SK-N-SH treated with all-trans-retinoic acid at 6 μM for 48 hours (cell line): ENCODE results near the gene NDUFB7.
"Not testable (repeated sequence)": the region's sequence is repeated elsewhere in the genome, so short reads cannot be mapped to it uniquely, and the experiment has no call there.

Experiments used
- ATAC-seq: fragments of 200-7000 bp; cut with Tn5 transposase; 3 replicates; pipeline ENCODE4 v1.9.1; 2020; ENCODE audit warnings: mild to moderate bottlenecking, moderate library complexity
- ARNTL ChIP-seq: fragments of 450-650 bp; formaldehyde crosslinking; IDR thresholded peaks from 2 replicates; pipeline ENCODE4 v1.5.0; 2020; ENCODE audit warnings: low read depth, mild to moderate bottlenecking, moderate library complexity, borderline replicate concordance
- BACH2 ChIP-seq: fragments of 250-450 bp; sonication (Bioruptor Pico); IDR thresholded peaks from 2 replicates; pipeline ENCODE4 v1.9.0; 2021; ENCODE audit warnings: mild to moderate bottlenecking, borderline replicate concordance
- CSDC2 ChIP-seq: fragments of 250-450 bp; sonication (Bioruptor Pico); IDR thresholded peaks from 2 replicates; pipeline ENCODE4 v1.5.0; 2020; ENCODE audit warnings: mild to moderate bottlenecking, moderate library complexity
- ISL1 ChIP-seq: fragments of 250-450 bp; sonication (Bioruptor Pico); IDR thresholded peaks from 2 replicates; pipeline ENCODE4 v2.1.2; 2022; ENCODE audit warnings: mild to moderate bottlenecking, moderate library complexity
- OSR1 ChIP-seq: fragments of 250-450 bp; sonication (Bioruptor Pico); IDR thresholded peaks from 2 replicates; pipeline ENCODE4 v1.8.0; 2022; ENCODE audit warnings: moderate library complexity, mild to moderate bottlenecking, inconsistent platforms
- PPARA ChIP-seq: fragments of 250-450 bp; sonication (Bioruptor Pico); IDR thresholded peaks from 2 replicates; pipeline ENCODE4 v1.5.0; 2020; ENCODE audit warnings: mild to moderate bottlenecking, borderline replicate concordance
- RARB ChIP-seq: fragments of 250-450 bp; sonication (Bioruptor Pico); IDR thresholded peaks from 2 replicates; pipeline ENCODE4 v1.8.0; 2021; ENCODE audit warnings: mild to moderate bottlenecking, moderate library complexity
- SNAI2 ChIP-seq: fragments of 250-450 bp; sonication (Bioruptor Pico); IDR thresholded peaks from 2 replicates; pipeline ENCODE4 v1.5.0; 2020; ENCODE audit warnings: mild to moderate bottlenecking, moderate library complexity
- TOX ChIP-seq: fragments of 250-450 bp; sonication (Bioruptor Pico); IDR thresholded peaks from 2 replicates; pipeline ENCODE4 v1.8.0; 2021; ENCODE audit warnings: mild to moderate bottlenecking, moderate library complexity, borderline replicate concordance
- ZNF70 ChIP-seq: fragments of 450-650 bp; formaldehyde crosslinking; IDR thresholded peaks from 2 replicates; pipeline ENCODE4 v1.5.0; 2020; ENCODE audit warnings: mild to moderate bottlenecking, moderate library complexity
- TF ChIP-seq, protein P1 (sequence below): fragments of 250-450 bp; sonication (Bioruptor Pico); IDR thresholded peaks from 2 replicates; pipeline ENCODE4 v1.8.0; 2021; ENCODE audit warnings: low read depth, mild to moderate bottlenecking, moderate library complexity, borderline replicate concordance
- TF ChIP-seq, protein P2 (sequence below): fragments of 250-450 bp; sonication (Bioruptor Pico); IDR thresholded peaks from 2 replicates; pipeline ENCODE4 v1.5.1; 2021; ENCODE audit warnings: mild to moderate bottlenecking, moderate library complexity
- TF ChIP-seq, protein P3 (sequence below): fragments of 250-450 bp; sonication (Bioruptor Pico); IDR thresholded peaks from 2 replicates; pipeline ENCODE4 v1.5.1; 2020; ENCODE audit warnings: low read depth, mild to moderate bottlenecking, moderate library complexity

The NDUFB7 gene

DNA sequence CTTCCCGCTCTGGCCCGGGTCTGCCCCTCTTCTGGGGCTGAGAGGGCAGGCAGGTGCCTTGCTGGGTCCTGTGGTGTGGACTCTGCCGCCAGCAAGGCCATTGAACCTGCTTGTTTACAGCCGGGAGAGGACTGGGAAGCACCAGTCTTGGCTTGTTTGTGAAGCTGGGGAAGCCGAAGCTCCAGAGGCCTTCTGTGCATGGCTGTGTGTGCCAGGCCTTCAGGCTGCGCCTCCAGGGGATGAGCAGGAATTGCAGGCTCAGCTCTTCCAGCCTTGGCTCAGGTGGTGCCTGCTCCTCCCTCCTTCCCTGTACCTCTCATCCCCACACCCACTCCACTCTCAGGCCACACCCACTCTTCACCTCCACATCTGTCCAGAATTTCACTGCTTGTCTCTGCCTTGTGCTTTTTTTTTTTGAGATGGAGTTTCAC is 17.5 kb downstream of the NDUFB7 start:
- TF ChIP-seq OSR1 (CRISPR knock-in tag) = no peak
- no peak for TF ChIP-seq ARNTL (CRISPR knock-in tag)
- TF ChIP-seq, protein P1, sequence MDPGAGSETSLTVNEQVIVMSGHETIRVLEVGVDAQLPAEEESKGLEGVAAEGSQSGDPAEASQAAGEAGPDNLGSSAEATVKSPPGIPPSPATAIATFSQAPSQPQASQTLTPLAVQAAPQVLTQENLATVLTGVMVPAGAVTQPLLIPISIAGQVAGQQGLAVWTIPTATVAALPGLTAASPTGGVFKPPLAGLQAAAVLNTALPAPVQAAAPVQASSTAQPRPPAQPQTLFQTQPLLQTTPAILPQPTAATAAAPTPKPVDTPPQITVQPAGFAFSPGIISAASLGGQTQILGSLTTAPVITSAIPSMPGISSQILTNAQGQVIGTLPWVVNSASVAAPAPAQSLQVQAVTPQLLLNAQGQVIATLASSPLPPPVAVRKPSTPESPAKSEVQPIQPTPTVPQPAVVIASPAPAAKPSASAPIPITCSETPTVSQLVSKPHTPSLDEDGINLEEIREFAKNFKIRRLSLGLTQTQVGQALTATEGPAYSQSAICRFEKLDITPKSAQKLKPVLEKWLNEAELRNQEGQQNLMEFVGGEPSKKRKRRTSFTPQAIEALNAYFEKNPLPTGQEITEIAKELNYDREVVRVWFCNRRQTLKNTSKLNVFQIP (CRISPR knock-in tag) = no peak
- TF ChIP-seq SNAI2 (CRISPR knock-in tag) = no peak
- TF ChIP-seq BACH2 (CRISPR knock-in tag) = no peak
- TF ChIP-seq PPARA = no peak
- TF ChIP-seq CSDC2 (CRISPR knock-in tag) = no peak
- TF ChIP-seq ISL1 (CRISPR knock-in tag) = no peak
- TF ChIP-seq, protein P2, sequence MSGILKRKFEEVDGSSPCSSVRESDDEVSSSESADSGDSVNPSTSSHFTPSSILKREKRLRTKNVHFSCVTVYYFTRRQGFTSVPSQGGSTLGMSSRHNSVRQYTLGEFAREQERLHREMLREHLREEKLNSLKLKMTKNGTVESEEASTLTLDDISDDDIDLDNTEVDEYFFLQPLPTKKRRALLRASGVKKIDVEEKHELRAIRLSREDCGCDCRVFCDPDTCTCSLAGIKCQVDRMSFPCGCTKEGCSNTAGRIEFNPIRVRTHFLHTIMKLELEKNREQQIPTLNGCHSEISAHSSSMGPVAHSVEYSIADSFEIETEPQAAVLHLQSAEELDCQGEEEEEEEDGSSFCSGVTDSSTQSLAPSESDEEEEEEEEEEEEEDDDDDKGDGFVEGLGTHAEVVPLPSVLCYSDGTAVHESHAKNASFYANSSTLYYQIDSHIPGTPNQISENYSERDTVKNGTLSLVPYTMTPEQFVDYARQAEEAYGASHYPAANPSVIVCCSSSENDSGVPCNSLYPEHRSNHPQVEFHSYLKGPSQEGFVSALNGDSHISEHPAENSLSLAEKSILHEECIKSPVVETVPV (CRISPR knock-in tag) = no peak
- no peak for ATAC-seq

DNA sequence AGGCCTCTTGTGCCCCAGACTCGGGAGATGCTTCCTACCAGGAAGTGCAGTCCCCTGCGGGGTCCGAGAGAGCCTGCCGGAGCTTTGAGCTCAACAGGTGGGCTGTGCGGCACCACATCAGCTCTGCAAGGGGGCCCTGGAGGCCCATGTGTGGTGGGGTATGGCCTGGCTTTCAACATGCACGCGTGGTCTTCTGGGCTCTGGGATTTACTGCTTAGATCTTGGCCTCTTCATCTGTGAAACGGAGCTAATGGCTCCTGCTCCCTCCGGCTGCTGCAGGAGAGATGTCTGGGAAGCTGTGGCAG is 18.0 kb downstream of the NDUFB7 start:
- TF ChIP-seq TOX (CRISPR knock-in tag) (no peak), ZNF70 (no peak), BACH2 (CRISPR knock-in tag) (no peak), OSR1 (CRISPR knock-in tag) (no peak), ARNTL (CRISPR knock-in tag) (no peak)
- TF ChIP-seq, protein P3, sequence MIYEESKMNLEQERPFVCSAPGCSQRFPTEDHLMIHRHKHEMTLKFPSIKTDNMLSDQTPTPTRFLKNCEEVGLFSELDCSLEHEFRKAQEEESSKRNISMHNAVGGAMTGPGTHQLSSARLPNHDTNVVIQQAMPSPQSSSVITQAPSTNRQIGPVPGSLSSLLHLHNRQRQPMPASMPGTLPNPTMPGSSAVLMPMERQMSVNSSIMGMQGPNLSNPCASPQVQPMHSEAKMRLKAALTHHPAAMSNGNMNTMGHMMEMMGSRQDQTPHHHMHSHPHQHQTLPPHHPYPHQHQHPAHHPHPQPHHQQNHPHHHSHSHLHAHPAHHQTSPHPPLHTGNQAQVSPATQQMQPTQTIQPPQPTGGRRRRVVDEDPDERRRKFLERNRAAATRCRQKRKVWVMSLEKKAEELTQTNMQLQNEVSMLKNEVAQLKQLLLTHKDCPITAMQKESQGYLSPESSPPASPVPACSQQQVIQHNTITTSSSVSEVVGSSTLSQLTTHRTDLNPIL (CRISPR knock-in tag) = no peak
- TF ChIP-seq, protein P2 (CRISPR knock-in tag) = no peak
- TF ChIP-seq, all 23 proteins: peak for 0
- ATAC-seq = no peak

DNA sequence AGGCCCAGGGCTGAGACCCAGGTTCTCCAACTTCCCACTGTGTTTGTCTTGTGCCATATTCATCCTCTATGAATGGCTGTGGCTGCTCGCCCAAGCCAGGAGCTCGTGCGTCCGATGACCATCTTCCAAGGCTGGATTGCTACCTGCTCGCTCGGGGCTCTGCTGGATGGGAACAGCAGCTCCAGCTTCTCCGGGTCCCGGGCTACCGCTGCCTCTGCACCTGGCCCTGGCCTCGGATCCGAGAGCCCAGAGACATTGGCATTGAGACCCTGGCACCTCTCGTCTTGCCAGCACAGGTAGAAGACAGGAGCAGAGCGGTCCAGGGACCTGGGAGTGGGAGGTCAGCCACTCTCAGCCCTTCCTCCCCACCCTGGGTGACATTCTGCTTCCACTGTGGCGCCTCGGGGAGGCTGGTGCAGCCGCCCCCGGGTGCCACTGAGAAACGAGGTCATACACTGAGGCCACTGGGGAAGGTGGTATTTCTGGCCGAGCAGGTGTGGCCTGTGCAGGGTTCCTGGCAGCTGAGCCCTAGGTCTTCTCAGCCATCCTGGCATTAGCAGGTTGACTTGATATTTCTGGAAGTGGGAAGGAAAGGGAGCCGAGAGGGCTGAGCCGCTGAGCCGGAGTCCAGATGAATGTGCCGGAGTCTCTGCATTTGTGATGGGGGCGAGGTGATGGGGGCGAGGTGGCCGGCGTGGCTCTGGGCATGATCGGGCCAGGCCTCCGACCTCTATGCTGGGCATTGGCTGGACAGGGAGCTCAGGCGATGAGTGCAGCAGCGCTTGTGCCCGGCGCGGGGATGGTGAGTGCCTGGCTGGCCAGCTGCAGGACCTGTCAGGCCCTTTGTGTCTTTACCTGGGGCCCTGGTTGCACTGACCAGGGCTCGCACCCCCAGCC is 18.6 kb downstream of the NDUFB7 start:
- no peak for ATAC-seq

DNA sequence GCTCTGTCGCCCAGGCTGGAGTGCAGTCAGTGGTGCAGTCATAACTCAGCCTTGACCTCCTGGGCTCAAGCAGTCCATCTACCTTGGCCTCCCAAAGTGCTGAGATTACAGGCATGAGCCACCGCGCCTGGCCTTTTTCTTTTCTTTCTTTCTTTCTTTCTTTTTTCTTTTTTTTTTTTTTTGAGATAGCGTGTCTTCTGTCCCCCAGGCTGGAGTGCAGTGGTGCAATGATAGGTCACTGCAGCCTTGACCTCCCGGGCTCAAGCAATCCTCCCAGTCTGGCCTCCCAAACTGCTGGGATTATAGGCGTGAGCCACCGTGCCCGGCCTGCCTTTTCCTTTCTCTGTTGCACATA is 19.9 kb downstream of the NDUFB7 start:
- not testable (repeated sequence) for ATAC-seq

More for the DNA sequence above, 18.6 kb downstream of the NDUFB7 start:
- TF ChIP-seq ISL1 (CRISPR knock-in tag) (no peak), RARB (CRISPR knock-in tag) (no peak)
- TF ChIP-seq, protein P2 (CRISPR knock-in tag) = no peak

DNA sequence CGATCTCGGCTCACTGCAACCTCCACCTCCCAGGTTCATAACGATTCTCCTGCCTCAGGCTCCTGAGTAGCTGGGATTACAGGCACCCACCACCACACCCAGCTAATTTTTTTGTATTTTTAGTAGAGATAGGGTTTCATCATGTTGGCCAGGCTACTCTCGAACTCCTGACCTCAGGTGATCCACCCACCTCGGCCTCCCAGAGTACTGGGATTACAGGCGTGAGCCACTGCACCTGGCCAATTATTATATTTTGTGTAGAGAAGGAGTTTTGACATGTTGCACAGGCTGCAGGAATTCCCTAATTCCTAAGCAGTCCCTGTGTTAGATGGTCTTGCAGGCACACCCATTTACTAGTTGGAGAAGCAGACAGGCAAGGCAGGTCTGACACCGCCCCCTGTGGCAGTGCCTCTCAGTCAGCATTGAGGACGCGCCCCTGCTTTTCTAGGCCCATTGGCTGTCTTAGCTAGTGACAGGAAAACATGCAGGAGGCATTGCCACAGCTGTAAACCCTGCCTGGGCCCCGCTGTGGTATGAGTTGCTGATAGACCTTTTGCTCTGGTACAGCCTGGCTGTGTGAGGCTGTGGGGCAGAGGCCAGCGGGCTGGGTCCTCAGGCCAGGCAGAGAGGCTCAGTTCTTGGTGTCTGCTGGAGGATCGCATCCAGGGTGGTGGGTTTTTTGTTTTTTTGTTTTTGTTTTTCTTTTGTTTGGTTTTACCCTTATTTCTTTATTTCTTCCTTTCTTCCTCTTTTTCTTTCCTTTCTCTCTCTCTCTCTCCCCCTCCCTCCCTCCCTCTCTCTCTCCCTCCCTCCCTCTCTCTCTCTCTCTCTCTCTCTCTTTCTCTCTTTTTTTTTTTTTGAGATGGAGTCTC is 20.5 kb downstream of the NDUFB7 start:
- peak; percentile 47; the same call in 2 of the 3 replicates for ATAC-seq
